Lower leg skin (tissue), 4 donors: ENCODE results near the gene IP6K3. TPM values are rescaled to one million over a fixed set of nuclear protein-coding genes. Genes with fewer than 3 reads are reported as not detected.

Source experiments
- DNase-seq, 2 donors: peaks; one replicate each; pipeline ENCODE4 v3.0.0-alpha.2; 2019; ENCODE audit warnings: low spot score in 2 of 2
- H3K4me3 ChIP-seq: fragments of 200-600 bp; sonication (generic); 2 replicates; pipeline ENCODE4 v1.5.1; 2017; ENCODE audit warnings: mild to moderate bottlenecking, low read depth; ENCODE audit not compliant: poor library complexity, severe bottlenecking
- POLR2A ChIP-seq, 2 donors: fragments of 450-650 bp; IDR thresholded peaks; one replicate each; pipeline ENCODE4 v1.6.1; 2016 to 2017; ENCODE audit warnings: antibody characterized with exemption in 2 of 2, mild to moderate bottlenecking in 1 of 2, moderate library complexity in 1 of 2
- WGBS, 2 donors: methylation state at CpG; one replicate each; pipeline ENCODE4 v1.1.5; 2018; 5-methylcytosine and 5-hydroxymethylcytosine counted together
- intact Hi-C: fragments of 100-400 bp; cut with DNase I; formaldehyde crosslinking; loops from one replicate; pipeline ENCODE4 v1.15.0; 2023; ENCODE audit warnings: low total_unique reads
- total RNA-seq, 4 donors: library from RNA; depleted of rRNA; stranded (reverse); fragments of >200 nt; gene quantifications; one replicate each; pipeline ENCODE4 v1.1.0, GENCODE V29; 2016
- TF ChIP-seq, protein P1 (sequence below), 3 donors: fragments of 450-650 bp; IDR thresholded peaks; one replicate each; pipeline ENCODE4 v1.5.1; 2016; ENCODE audit warnings: antibody characterized with exemption in 3 of 3, mild to moderate bottlenecking in 3 of 3, moderate library complexity in 2 of 3

The IP6K3 gene
- total RNA-seq, 4 donors from 2014 or later = 0.45 TPM; not detected in 3

GRCh38 chr6:33713786-33714185 lies 32.9 kb downstream of the IP6K3 start:
- H3K4me3 ChIP-seq = no peak overlapping the region
- DNase-seq = no peak
- WGBS, 2 donors = 82 to 91% methylated on average over 2 of the region's 2 CpGs
- intact Hi-C loops = no loop called here
- TF ChIP-seq, protein P1, sequence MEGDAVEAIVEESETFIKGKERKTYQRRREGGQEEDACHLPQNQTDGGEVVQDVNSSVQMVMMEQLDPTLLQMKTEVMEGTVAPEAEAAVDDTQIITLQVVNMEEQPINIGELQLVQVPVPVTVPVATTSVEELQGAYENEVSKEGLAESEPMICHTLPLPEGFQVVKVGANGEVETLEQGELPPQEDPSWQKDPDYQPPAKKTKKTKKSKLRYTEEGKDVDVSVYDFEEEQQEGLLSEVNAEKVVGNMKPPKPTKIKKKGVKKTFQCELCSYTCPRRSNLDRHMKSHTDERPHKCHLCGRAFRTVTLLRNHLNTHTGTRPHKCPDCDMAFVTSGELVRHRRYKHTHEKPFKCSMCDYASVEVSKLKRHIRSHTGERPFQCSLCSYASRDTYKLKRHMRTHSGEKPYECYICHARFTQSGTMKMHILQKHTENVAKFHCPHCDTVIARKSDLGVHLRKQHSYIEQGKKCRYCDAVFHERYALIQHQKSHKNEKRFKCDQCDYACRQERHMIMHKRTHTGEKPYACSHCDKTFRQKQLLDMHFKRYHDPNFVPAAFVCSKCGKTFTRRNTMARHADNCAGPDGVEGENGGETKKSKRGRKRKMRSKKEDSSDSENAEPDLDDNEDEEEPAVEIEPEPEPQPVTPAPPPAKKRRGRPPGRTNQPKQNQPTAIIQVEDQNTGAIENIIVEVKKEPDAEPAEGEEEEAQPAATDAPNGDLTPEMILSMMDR (IDR thresholded peaks at IDR 0.05) = no peak
- TF ChIP-seq POLR2A (IDR thresholded peaks at IDR 0.05) = no peak

- TF ChIP-seq, protein P1 (IDR thresholded peaks at IDR 0.05) = no peak
- TF ChIP-seq POLR2A (IDR thresholded peaks at IDR 0.05) = no peak
- intact Hi-C loops = no loop called here
- no peak for DNase-seq
- WGBS, 2 donors = 85 to 90% methylated on average over 3 of the region's 3 CpGs
- H3K4me3 ChIP-seq = no peak overlapping the region
Measured at GRCh38 chr6:33712914-33713313, 33.8 kb downstream of the IP6K3 start.

DNA sequence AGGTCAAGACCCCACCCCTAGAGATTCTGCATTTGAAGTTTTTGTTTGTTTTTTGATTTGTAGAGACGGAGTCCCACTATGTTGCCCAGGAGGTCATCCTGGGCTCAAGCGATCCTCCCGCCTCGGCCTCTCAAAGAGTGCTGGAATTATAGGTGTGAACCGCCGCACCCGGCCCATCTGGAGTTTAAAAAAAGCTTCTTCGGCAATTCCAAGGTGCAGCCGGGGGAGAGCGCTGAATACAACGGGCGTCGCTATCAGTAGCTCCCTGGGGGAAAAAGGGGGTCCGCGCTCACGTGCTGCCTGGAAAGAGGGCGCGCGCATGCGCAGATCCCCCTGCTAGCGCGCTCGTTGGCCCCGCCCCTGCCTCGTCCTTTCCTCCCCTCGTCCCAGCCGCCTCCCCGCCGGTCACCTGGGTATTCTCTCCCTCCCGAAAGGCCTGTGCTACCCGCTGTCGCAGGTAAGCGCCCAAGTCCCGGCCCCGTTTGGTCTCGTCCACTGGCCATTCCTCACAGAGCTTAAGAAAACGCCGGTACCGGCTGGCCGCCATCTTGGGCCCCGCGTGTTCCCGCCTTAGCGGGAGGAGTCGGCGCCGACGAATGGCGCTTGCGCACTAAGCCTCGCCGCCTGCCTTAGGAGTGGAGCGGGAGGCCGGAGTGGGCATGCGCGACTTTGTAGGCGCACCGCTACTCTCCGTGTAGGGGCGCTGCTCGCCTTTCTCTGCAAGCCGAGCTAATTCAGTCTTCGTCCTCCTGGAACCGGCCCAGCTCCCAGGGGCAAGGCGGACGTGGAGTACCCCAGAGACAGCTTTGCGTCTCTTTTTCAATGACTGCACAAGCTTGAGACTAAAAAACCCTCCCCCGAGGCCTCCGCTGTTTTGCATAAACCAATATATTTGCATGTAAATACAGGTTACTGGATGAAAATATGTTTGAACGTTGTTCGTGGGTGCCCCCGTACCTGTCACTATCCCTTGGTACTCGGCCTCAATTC lies 35.3 kb downstream of the IP6K3 start, which contains the start of gene UQCC2:
UQCC2 (minus strand) TSS at position 561 of the 990 bp plus-strand sequence; CDS start at position 547, 14 bp downstream.
- peak within 1 kb of the TSS; percentile 77 for H3K4me3 ChIP-seq
- intact Hi-C loops = no loop called here
- WGBS, 2 donors = 0 to 1% methylated on average over 72 of the region's 73 CpGs
- peak; percentile 92 to 99 for DNase-seq
- TF ChIP-seq, protein P1 (IDR thresholded peaks at IDR 0.05) = no peak
- TF ChIP-seq POLR2A (IDR thresholded peaks at IDR 0.05) = no peak

GRCh38 chr6:33710296-33711121 lies 36.2 kb downstream of the IP6K3 start:
- DNase-seq = no peak
- TF ChIP-seq, protein P1 (IDR thresholded peaks at IDR 0.05) = no peak
- TF ChIP-seq POLR2A (IDR thresholded peaks at IDR 0.05) = no peak
- 67 to 69% methylated on average over 15 of the region's 15 CpGs for WGBS, 2 donors
- peak overlapping the region; percentile 77 for H3K4me3 ChIP-seq
- intact Hi-C loops = no loop called here

GRCh38 chr6:33709605-33710295 lies 37.0 kb downstream of the IP6K3 start:
- TF ChIP-seq, protein P1 (IDR thresholded peaks at IDR 0.05) = no peak
- no peak for TF ChIP-seq POLR2A (IDR thresholded peaks at IDR 0.05)
- H3K4me3 ChIP-seq = no peak overlapping the region
- intact Hi-C loops = no loop called here
- no peak for DNase-seq
- 58 to 63% methylated on average over 10 of the region's 10 CpGs for WGBS, 2 donors
